Ectodermal cell (in vitro differentiated cells): ENCODE results near the gene SPRN.
A peak's percentile ranks its signal among the peaks of the same experiment; 100 is the strongest.

Source experiments
- H3K27ac ChIP-seq: 2 replicates; pipeline ENCODE4 v1.7.0; 2013; ENCODE audit warnings: mild to moderate bottlenecking, low read depth, low read length; ENCODE audit not compliant: insufficient read depth, poor library complexity, severe bottlenecking
- H3K27me3 ChIP-seq: 2 replicates; pipeline ENCODE4 v1.7.0; 2013; ENCODE audit warnings: mild to moderate bottlenecking, low read length; ENCODE audit not compliant: insufficient read depth, control insufficient read depth, poor library complexity, severe bottlenecking
- H3K36me3 ChIP-seq: one replicate; pipeline ENCODE4 v1.7.0; 2013; ENCODE audit warnings: low read length; ENCODE audit not compliant: control insufficient read depth, insufficient read depth
- H3K4me1 ChIP-seq: one replicate; pipeline ENCODE4 v1.7.0; 2013; ENCODE audit warnings: low read length; ENCODE audit not compliant: control insufficient read depth, insufficient read depth
- H3K4me3 ChIP-seq: 2 replicates; pipeline ENCODE4 v1.7.0; 2013; ENCODE audit warnings: low read depth, low read length, control low read depth; ENCODE audit not compliant: insufficient read depth
- H3K9me3 ChIP-seq: 2 replicates; pipeline ENCODE4 v1.7.0; 2013; ENCODE audit warnings: mild to moderate bottlenecking, low read length, moderate library complexity; ENCODE audit not compliant: control insufficient read depth
- WGBS, 2 experiments: methylation state at CpG; one replicate each; pipeline ENCODE4 v1.1.7; 2013; ENCODE audit warnings: missing lambda C conversion rate in 2 of 2; 5-methylcytosine and 5-hydroxymethylcytosine counted together

The SPRN gene

GRCh38 chr10:133373174-133374090 lies 51.0 kb downstream of the SPRN start, which contains the start of gene ECHS1:
ECHS1 (minus strand) TSS chr10:133373354; CDS start chr10:133373333, 21 bp downstream.
- H3K4me1 ChIP-seq: peaks cover 5% of the 10 kb centered on the region
- 5% methylated on average over 88 of the region's 89 CpGs for WGBS, 2 experiments
- no peaks in the 10 kb centered on the region for H3K9me3 ChIP-seq
- peaks cover 45% of the 10 kb centered on the region for H3K27me3 ChIP-seq
- no peak within 1 kb of the TSS for H3K27ac ChIP-seq
- H3K4me3 ChIP-seq: peak within 1 kb of the TSS; percentile 73
- peaks cover 23% of the 10 kb centered on the region for H3K36me3 ChIP-seq

GRCh38 chr10:133372507-133372906 lies 51.9 kb downstream of the SPRN start:
- no peaks in the 10 kb centered on the region for H3K9me3 ChIP-seq
- peaks cover 28% of the 10 kb centered on the region for H3K36me3 ChIP-seq
- H3K27ac ChIP-seq: no peak overlapping the region
- H3K4me1 ChIP-seq: peaks cover 5% of the 10 kb centered on the region
- peak overlapping the region; percentile 73 for H3K4me3 ChIP-seq
- 55 to 57% methylated on average over 17 to 20 of the region's 20 CpGs for WGBS, 2 experiments
- H3K27me3 ChIP-seq: peaks cover 36% of the 10 kb centered on the region
